Sciatic nerve (tissue), 1 donor: ENCODE results near the gene TCP11L1. TPM values are rescaled to one million over a fixed set of nuclear protein-coding genes. Genes with fewer than 3 reads are reported as not detected.

Source experiments
- total RNA-seq: library from RNA; stranded (reverse); fragmentation: NEBNext Ultra II Directional; extraction: Animal tissue kit (Norgen Biotek cat#: 25700); gene quantifications from one replicate; pipeline ENCODE4 v1.2.1, GENCODE V29; 2021
- donor health status: DM: no; HTN: no; CAD: no.

Gene TCP11L1
- total RNA-seq, 1 donor from 2014 or later = 36.5 TPM

Other genes starting within 250 kb of the TCP11L1 start
- gene CCDC73, start 244.9 kb upstream of the TCP11L1 start, total RNA-seq = not detected
- 22.9 TPM for gene PRRG4, start 209.6 kb upstream of the TCP11L1 start, total RNA-seq
- gene QSER1, start 146.8 kb upstream of the TCP11L1 start, total RNA-seq = 50.7 TPM
- 12.3 TPM for gene DEPDC7, start 23.7 kb upstream of the TCP11L1 start, total RNA-seq
- gene CSTF3, start 121.9 kb downstream of the TCP11L1 start, total RNA-seq = 28.3 TPM
- 244 TPM for gene HIPK3, start 217.8 kb downstream of the TCP11L1 start, total RNA-seq